ENCODE measurements around the gene NETO2.
"Not testable (repeated sequence)": the region's sequence is repeated elsewhere in the genome, so short reads cannot be mapped to it uniquely, and the experiment has no call there.

Gene NETO2

GRCh38 chr16:47132308-47132707 is 11.4 kb downstream of the NETO2 start:
- no peak for DNase-seq

GRCh38 chr16:47129755-47130435 is 13.8 kb downstream of the NETO2 start:
- no peak for DNase-seq

GRCh38 chr16:47127541-47127940 is 16.2 kb downstream of the NETO2 start:
- DNase-seq: no peak

- DNase-seq: no peak
Measured at GRCh38 chr16:47125757-47126156, 18.0 kb downstream of the NETO2 start.

- DNase-seq: no peak
Measured at GRCh38 chr16:47113130-47113529, 30.6 kb downstream of the NETO2 start.

GRCh38 chr16:47110939-47111338 is 32.8 kb downstream of the NETO2 start:
- DNase-seq: no peak

- DNase-seq: no peak
Measured at GRCh38 chr16:47109361-47109760, 34.4 kb downstream of the NETO2 start.

GRCh38 chr16:47102921-47103320 is 40.8 kb downstream of the NETO2 start:
- DNase-seq: not testable (repeated sequence)

GRCh38 chr16:47097154-47097553 is 46.6 kb downstream of the NETO2 start:
- DNase-seq: not testable (repeated sequence)

- DNase-seq: no peak
Measured at GRCh38 chr16:47096297-47096696, 47.4 kb downstream of the NETO2 start.

GRCh38 chr16:47084198-47084597 is 59.5 kb downstream of the NETO2 start:
- no peak for DNase-seq

GRCh38 chr16:47082099-47082865 is 61.5 kb downstream of the NETO2 start:
- no peak for DNase-seq

- no peak for DNase-seq
Measured at GRCh38 chr16:47081115-47081514, 62.6 kb downstream of the NETO2 start.

GRCh38 chr16:47079860-47080259 is 63.9 kb downstream of the NETO2 start:
- DNase-seq: no peak

GRCh38 chr16:47073223-47074155 is 70.3 kb downstream of the NETO2 start:
- DNase-seq: no peak

GRCh38 chr16:47072158-47072557 is 71.6 kb downstream of the NETO2 start:
- DNase-seq: no peak

GRCh38 chr16:47069841-47070584 is 73.7 kb downstream of the NETO2 start:
- DNase-seq: no peak

- DNase-seq: no peak
Measured at GRCh38 chr16:47069313-47069712, 74.4 kb downstream of the NETO2 start.

GRCh38 chr16:47067203-47067602 is 76.5 kb downstream of the NETO2 start:
- DNase-seq: no peak

GRCh38 chr16:47065766-47066688 is 77.7 kb downstream of the NETO2 start:
- DNase-seq: no peak

- DNase-seq: no peak
Measured at GRCh38 chr16:47064775-47065174, 79.0 kb downstream of the NETO2 start.
